ENCODE data around the gene RETSAT. TPM values are rescaled to one million over a fixed set of nuclear protein-coding genes. Genes with fewer than 3 reads are reported as not detected.
"Not testable (repeated sequence)": the region's sequence is repeated elsewhere in the genome, so short reads cannot be mapped to it uniquely, and the experiment has no call there.

RETSAT gene
- total RNA-seq, 1 donor from 2014 or later, result 25.9 TPM

DNA sequence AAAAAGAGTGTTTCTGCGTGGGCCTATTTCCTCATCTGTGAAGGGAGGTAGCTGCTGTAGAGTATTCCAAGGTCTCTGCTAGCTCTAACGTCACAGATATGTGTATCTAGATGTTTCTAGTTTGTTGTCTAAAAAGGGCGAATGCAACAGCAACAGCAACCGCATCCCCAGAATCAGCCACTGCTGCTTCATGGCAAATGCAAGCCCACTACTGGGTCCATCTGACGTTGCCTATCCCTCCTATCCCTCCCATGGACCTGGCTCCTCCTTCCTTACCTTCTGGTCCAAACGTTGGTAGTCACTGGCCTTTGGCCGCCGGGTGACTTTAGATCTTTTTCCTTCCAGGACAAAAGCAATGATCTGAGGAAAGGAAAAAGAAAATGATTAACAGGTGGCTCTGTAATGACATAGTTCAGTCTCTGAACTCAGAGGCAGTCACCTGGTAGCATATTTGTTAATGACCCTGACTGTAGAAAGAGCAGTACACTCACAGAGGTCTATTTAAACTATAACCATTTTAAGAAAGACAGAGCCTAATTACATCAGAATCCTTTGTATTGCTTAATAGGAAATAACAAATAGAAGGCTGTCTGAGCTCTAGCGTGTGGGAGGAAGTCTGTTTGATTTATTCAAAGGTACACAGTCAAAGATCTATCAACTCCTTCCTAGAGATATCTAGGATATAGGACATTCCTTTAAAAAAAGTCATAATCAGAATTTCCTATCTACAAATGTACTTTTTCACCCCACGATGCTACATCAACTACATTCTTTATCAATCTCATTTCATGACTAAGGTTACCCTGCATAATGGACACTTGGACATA lies 29.5 kb downstream of the RETSAT start:
- intact Hi-C loops (cut with micrococcal nuclease), result loop anchor here (5.0 kb wide), 1 partner anchor 872 kb away; the partner anchor contains the start of genes IMMT and MRPL35
- H3K27me3 Mint-ChIP-seq (ENCODE audit: insufficient read depth), result no peaks in the 10 kb centered on the region
- no peaks in the 10 kb centered on the region for H3K9me3 Mint-ChIP-seq
- H3K4me1 Mint-ChIP-seq (ENCODE audit: low read depth), result peaks cover 66% of the 10 kb centered on the region
- peak overlapping the region; percentile 77 for H3K27ac Mint-ChIP-seq
- DNase-seq (ENCODE audit: low spot score), result no peak
- H3K4me3 Mint-ChIP-seq, result peak overlapping the region; percentile 95
- H3K36me3 Mint-ChIP-seq (ENCODE audit: low read depth), result peaks cover 71% of the 10 kb centered on the region

DNA sequence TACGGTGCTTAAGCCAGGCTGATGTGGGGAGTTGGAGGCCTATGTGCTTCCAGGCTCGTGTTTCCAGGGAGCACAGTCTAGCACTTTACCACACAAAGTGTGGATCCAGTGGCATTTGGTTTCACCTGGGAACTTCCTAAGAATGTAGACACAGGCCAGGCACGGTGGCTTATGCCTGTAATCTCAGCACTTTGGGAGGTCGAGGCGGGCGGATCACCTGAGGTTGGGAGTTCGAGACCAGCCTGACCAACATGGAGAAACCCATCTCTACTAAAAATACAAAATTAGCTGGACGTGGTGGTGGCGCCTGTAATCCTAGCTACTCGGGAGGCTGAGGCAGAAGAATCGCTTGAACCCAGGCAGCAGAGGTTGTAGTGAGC lies 30.4 kb downstream of the RETSAT start:
- Mint-ChIP-seq H3K36me3 (ENCODE audit: low read depth) (peaks cover 75% of the 10 kb centered on the region), H3K4me1 (ENCODE audit: low read depth) (peaks cover 66% of the 10 kb centered on the region), H3K4me3 (peak overlapping the region; percentile 95)
- DNase-seq (ENCODE audit: low spot score); H3K9me3 Mint-ChIP-seq; intact Hi-C loops (cut with micrococcal nuclease); H3K27me3 Mint-ChIP-seq (ENCODE audit: insufficient read depth); H3K27ac Mint-ChIP-seq: not testable (repeated sequence)

- intact Hi-C loops (cut with micrococcal nuclease), result no loop called here
- Mint-ChIP-seq H3K4me3 (peak overlapping the region; percentile 95), H3K27ac (no peak overlapping the region)
Observed at GRCh38 chr2:85323351-85323987, 30.9 kb downstream of the RETSAT start.

GRCh38 chr2:85319796-85320195 lies 34.5 kb downstream of the RETSAT start:
- H3K9me3 Mint-ChIP-seq, result no peaks in the 10 kb centered on the region
- intact Hi-C loops (cut with micrococcal nuclease), result no loop called here
- H3K27ac Mint-ChIP-seq, result peak overlapping the region; percentile 71
- peaks cover 71% of the 10 kb centered on the region for H3K4me1 Mint-ChIP-seq (ENCODE audit: low read depth)
- no peaks in the 10 kb centered on the region for H3K27me3 Mint-ChIP-seq (ENCODE audit: insufficient read depth)
- no peak for DNase-seq (ENCODE audit: low spot score)
- peaks cover 78% of the 10 kb centered on the region for H3K36me3 Mint-ChIP-seq (ENCODE audit: low read depth)
- H3K4me3 Mint-ChIP-seq, result peak overlapping the region; percentile 43

More at GRCh38 chr2:85323351-85323987, 30.9 kb downstream of the RETSAT start:
- peaks cover 66% of the 10 kb centered on the region for H3K4me1 Mint-ChIP-seq (ENCODE audit: low read depth)
- DNase-seq (ENCODE audit: low spot score), result no peak
- H3K27me3 Mint-ChIP-seq (ENCODE audit: insufficient read depth), result no peaks in the 10 kb centered on the region
- peaks cover 80% of the 10 kb centered on the region for H3K36me3 Mint-ChIP-seq (ENCODE audit: low read depth)
- no peaks in the 10 kb centered on the region for H3K9me3 Mint-ChIP-seq

DNA sequence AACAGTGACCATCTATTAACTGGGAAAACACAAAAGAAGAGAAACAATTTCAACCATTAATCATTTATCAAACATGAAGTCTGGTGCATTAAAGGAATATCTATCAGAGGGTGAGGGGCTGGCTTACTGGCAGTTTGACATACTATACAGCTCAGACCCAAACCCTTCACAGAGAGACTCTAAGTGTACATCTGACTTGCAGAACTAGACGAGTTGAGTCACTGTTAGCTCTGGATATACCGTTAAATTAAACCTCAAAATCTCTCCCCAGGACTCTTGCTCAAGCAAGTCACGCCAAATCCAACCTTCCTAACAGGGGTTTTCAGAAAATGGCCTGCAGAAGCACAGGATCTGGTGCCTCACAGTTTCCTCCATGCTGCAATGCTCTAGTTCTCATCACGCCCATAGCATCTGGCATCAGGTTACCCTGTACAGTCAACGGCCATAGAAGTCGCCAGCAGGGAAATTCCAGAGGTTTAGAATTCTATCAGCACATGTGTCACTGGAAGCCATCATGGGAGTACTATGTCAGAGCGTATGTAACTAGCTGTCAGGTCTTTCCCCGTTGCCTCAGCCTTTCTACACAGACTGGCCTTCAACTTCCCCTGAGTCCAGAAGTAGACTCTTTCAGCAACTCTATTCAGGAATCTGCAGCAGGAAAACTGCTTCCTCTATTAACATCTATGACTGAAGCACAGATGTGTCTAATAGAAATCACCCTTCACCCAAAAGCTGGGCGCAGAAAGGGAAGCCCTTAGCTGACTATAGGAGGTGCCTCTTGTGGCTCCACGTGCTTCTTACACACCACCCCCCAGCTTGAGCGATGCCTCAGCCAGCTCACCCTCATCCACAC lies 35.9 kb downstream of the RETSAT start:
- peak overlapping the region; percentile 27 for H3K4me3 Mint-ChIP-seq
- peaks cover 58% of the 10 kb centered on the region for H3K4me1 Mint-ChIP-seq (ENCODE audit: low read depth)
- DNase-seq (ENCODE audit: low spot score), result no peak
- no peaks in the 10 kb centered on the region for H3K27me3 Mint-ChIP-seq (ENCODE audit: insufficient read depth)
- no peaks in the 10 kb centered on the region for H3K9me3 Mint-ChIP-seq
- intact Hi-C loops (cut with micrococcal nuclease), result loop anchor here (1.0 kb wide), 1 partner anchor 8 kb away; no protein-coding TSS in a partner anchor
- peaks cover 71% of the 10 kb centered on the region for H3K36me3 Mint-ChIP-seq (ENCODE audit: low read depth)
- H3K27ac Mint-ChIP-seq, result peak overlapping the region; percentile 80

- intact Hi-C loops (cut with micrococcal nuclease); H3K9me3 Mint-ChIP-seq; H3K27ac Mint-ChIP-seq; DNase-seq (ENCODE audit: low spot score); H3K4me3 Mint-ChIP-seq; H3K27me3 Mint-ChIP-seq (ENCODE audit: insufficient read depth): not testable (repeated sequence)
- H3K36me3 Mint-ChIP-seq (ENCODE audit: low read depth), result peaks cover 56% of the 10 kb centered on the region
- H3K4me1 Mint-ChIP-seq (ENCODE audit: low read depth), result peaks cover 37% of the 10 kb centered on the region
Observed at GRCh38 chr2:85315921-85316320, 38.4 kb downstream of the RETSAT start.

DNA sequence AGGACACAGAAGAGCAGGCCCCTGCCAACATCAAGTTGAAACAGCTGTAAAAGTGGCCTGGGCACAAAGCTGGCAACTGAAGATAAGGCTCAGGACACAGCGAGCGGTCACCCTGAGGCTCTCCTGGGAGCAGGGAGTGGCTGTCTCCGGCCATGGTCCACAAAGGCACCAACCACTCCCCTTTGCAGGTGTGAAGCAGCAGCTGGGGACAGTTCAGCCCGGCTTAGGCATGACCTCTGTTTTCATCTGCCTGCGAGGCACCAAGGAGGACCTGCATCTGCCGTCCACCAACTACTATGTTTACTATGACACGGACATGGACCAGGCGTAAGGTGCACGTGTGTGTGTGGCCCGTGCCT lies 39.5 kb downstream of the RETSAT start:
- Mint-ChIP-seq H3K9me3 (no peaks in the 10 kb centered on the region), H3K27ac (no peak overlapping the region), H3K27me3 (ENCODE audit: insufficient read depth) (no peaks in the 10 kb centered on the region), H3K4me1 (ENCODE audit: low read depth) (peaks cover 33% of the 10 kb centered on the region), H3K36me3 (ENCODE audit: low read depth) (peaks cover 46% of the 10 kb centered on the region), H3K4me3 (no peak overlapping the region)
- no peak for DNase-seq (ENCODE audit: low spot score)
- intact Hi-C loops (cut with micrococcal nuclease), result no loop called here

DNA sequence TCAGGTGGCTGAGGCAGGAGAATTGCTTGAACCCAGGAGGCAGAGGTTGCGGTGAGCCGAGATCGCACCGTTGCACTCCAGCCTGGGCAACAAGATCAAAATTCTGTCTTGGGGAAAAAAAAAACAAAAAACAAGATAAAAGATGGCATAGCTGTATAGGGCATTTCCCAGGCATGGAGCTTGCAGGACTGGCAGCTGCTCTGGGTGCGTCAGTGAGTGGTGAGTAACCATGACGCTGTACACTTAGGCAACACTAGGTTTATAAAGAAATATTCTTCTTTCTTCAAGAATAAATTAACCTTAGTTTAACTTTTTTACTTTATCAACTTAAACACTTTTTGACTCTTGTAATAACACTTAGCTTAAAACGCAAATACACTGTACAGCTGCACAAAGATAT lies 41.9 kb downstream of the RETSAT start:
- no peak for DNase-seq (ENCODE audit: low spot score)
- no peaks in the 10 kb centered on the region for H3K27me3 Mint-ChIP-seq (ENCODE audit: insufficient read depth)
- H3K4me3 Mint-ChIP-seq, result no peak overlapping the region
- no peak overlapping the region for H3K27ac Mint-ChIP-seq
- peaks cover 31% of the 10 kb centered on the region for H3K4me1 Mint-ChIP-seq (ENCODE audit: low read depth)
- H3K36me3 Mint-ChIP-seq (ENCODE audit: low read depth), result peaks cover 38% of the 10 kb centered on the region
- intact Hi-C loops (cut with micrococcal nuclease), result no loop called here
- no peaks in the 10 kb centered on the region for H3K9me3 Mint-ChIP-seq

DNA sequence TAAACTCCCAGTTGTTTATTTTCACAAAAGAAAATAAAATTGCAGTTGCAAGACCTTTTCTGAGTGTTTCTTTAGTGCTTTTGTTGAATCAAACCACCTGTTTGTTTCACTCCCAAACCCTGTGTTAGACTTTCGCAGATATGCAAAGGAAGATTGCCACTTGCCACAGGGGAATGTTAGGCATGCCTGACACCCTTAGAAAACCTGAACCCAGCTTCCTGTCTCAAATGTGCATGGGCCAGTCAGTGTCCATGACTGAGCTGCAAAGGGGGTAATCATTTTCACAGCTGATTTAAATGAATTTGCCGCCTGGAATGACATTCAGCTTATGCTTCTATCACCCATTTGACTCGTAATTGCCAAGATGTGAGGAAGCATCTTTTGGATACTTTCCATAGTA lies 44.0 kb downstream of the RETSAT start:
- intact Hi-C loops (cut with micrococcal nuclease), result no loop called here
- no peak for DNase-seq (ENCODE audit: low spot score)
- H3K27ac Mint-ChIP-seq, result peak overlapping the region; percentile 73
- no peaks in the 10 kb centered on the region for H3K27me3 Mint-ChIP-seq (ENCODE audit: insufficient read depth)
- peaks cover 31% of the 10 kb centered on the region for H3K4me1 Mint-ChIP-seq (ENCODE audit: low read depth)
- peak overlapping the region; percentile 74 for H3K4me3 Mint-ChIP-seq
- peaks cover 24% of the 10 kb centered on the region for H3K36me3 Mint-ChIP-seq (ENCODE audit: low read depth)
- H3K9me3 Mint-ChIP-seq, result no peaks in the 10 kb centered on the region

GRCh38 chr2:85309699-85310321 lies 44.5 kb downstream of the RETSAT start:
- H3K36me3 Mint-ChIP-seq (ENCODE audit: low read depth), result peaks cover 19% of the 10 kb centered on the region
- no peaks in the 10 kb centered on the region for H3K9me3 Mint-ChIP-seq
- H3K27ac Mint-ChIP-seq, result peak overlapping the region; percentile 73
- peaks cover 31% of the 10 kb centered on the region for H3K4me1 Mint-ChIP-seq (ENCODE audit: low read depth)
- no peaks in the 10 kb centered on the region for H3K27me3 Mint-ChIP-seq (ENCODE audit: insufficient read depth)
- intact Hi-C loops (cut with micrococcal nuclease), result no loop called here
- no peak for DNase-seq (ENCODE audit: low spot score)
- peak overlapping the region; percentile 74 for H3K4me3 Mint-ChIP-seq

DNA sequence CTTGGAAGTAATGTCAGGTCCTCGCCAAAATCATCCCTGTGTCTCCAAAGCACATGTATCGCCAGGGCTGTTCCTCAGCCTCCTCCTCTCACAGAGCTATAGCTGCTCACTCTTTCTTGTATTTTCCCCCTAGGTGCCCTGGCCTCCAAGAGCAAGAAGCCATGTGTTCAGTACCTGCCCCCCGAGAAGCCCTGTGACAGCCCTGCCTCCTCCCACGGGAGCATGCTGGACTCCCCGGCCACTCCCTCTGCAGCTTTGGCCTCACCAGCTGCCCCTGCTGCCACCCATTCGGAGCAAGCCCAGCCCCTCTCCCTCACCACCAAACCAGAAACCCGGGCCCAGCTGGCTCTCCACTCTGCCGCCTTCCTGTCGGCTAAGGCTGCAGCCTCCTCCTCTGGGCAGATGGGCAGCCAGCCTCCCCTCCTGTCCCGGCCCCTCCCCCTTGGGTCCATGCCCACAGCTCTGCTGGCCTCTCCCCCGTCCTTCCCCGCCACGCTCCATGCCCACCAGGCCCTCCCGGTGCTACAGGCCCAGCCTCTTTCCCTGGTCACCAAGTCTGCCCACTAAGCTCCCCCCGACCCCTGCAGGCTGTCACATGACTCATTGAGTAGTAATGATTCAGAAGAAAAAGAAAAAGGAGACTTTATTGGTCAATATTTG lies 45.3 kb downstream of the RETSAT start:
- Mint-ChIP-seq H3K27ac (peak overlapping the region; percentile 37), H3K27me3 (ENCODE audit: insufficient read depth) (peaks cover 4% of the 10 kb centered on the region), H3K9me3 (no peaks in the 10 kb centered on the region), H3K4me3 (no peak overlapping the region), H3K4me1 (ENCODE audit: low read depth) (peaks cover 31% of the 10 kb centered on the region), H3K36me3 (ENCODE audit: low read depth) (peaks cover 16% of the 10 kb centered on the region)
- DNase-seq (ENCODE audit: low spot score), result no peak
- intact Hi-C loops (cut with micrococcal nuclease), result no loop called here

- Mint-ChIP-seq H3K4me3 (no peak overlapping the region), H3K36me3 (ENCODE audit: low read depth) (peaks cover 13% of the 10 kb centered on the region), H3K4me1 (ENCODE audit: low read depth) (peaks cover 31% of the 10 kb centered on the region), H3K9me3 (no peaks in the 10 kb centered on the region), H3K27me3 (ENCODE audit: insufficient read depth) (peaks cover 4% of the 10 kb centered on the region), H3K27ac (no peak overlapping the region)
- DNase-seq (ENCODE audit: low spot score), result no peak
- intact Hi-C loops (cut with micrococcal nuclease), result no loop called here
Observed at GRCh38 chr2:85308201-85308600, 46.1 kb downstream of the RETSAT start.
